ENCODE measurements around the gene HCK.
A peak's percentile ranks its signal among the peaks of the same experiment; 100 is the strongest.
"Not testable (repeated sequence)": the region's sequence is repeated elsewhere in the genome, so short reads cannot be mapped to it uniquely, and the experiment has no call there.

The HCK gene

GRCh38 chr20:32109392-32110172 lies 57.5 kb downstream of the HCK start, which contains the start of gene TM9SF4:
TM9SF4 (plus strand) TSS chr20:32109714; CDS start chr20:32109741, 27 bp downstream.
- FAIRE-seq = peak; percentile 39

GRCh38 chr20:32110173-32110704 lies 58.2 kb downstream of the HCK start:
- FAIRE-seq = no peak

- FAIRE-seq = no peak
Measured at GRCh38 chr20:32110727-32111126, 58.7 kb downstream of the HCK start.

- FAIRE-seq = no peak
Measured at GRCh38 chr20:32111156-32111686, 59.2 kb downstream of the HCK start.

GRCh38 chr20:32111753-32112152 lies 59.7 kb downstream of the HCK start:
- no peak for FAIRE-seq

- FAIRE-seq = no peak
Measured at GRCh38 chr20:32112841-32113240, 60.8 kb downstream of the HCK start.

- no peak for FAIRE-seq
Measured at GRCh38 chr20:32113591-32114260, 61.7 kb downstream of the HCK start.

- FAIRE-seq = no peak
Measured at GRCh38 chr20:32114305-32114960, 62.4 kb downstream of the HCK start.

- no peak for FAIRE-seq
Measured at GRCh38 chr20:32115211-32115767, 63.2 kb downstream of the HCK start.

- no peak for FAIRE-seq
Measured at GRCh38 chr20:32116079-32116521, 64.1 kb downstream of the HCK start.

GRCh38 chr20:32116796-32117195 lies 64.8 kb downstream of the HCK start:
- FAIRE-seq = not testable (repeated sequence)

- FAIRE-seq = not testable (repeated sequence)
Measured at GRCh38 chr20:32118427-32118826, 66.4 kb downstream of the HCK start.

GRCh38 chr20:32119734-32120133 lies 67.7 kb downstream of the HCK start:
- FAIRE-seq = no peak

GRCh38 chr20:32121908-32122307 lies 69.9 kb downstream of the HCK start:
- not testable (repeated sequence) for FAIRE-seq

GRCh38 chr20:32123088-32123487 lies 71.0 kb downstream of the HCK start:
- no peak for FAIRE-seq

- no peak for FAIRE-seq
Measured at GRCh38 chr20:32124916-32125454, 72.9 kb downstream of the HCK start.

- FAIRE-seq = no peak
Measured at GRCh38 chr20:32125506-32125905, 73.5 kb downstream of the HCK start.

- FAIRE-seq = no peak
Measured at GRCh38 chr20:32126919-32127318, 74.9 kb downstream of the HCK start.

GRCh38 chr20:32127347-32127746 lies 75.3 kb downstream of the HCK start:
- FAIRE-seq = no peak

GRCh38 chr20:32128167-32128566 lies 76.1 kb downstream of the HCK start:
- no peak for FAIRE-seq

GRCh38 chr20:32129863-32130262 lies 77.8 kb downstream of the HCK start:
- FAIRE-seq = no peak

GRCh38 chr20:32130352-32130751 lies 78.3 kb downstream of the HCK start:
- FAIRE-seq = no peak

All from endometrium (tissue), 2 donors.